ENCODE measurements around the gene MLXIP. TPM values are rescaled to one million over a fixed set of nuclear protein-coding genes. Genes with fewer than 3 reads are reported as not detected.
"Not testable (repeated sequence)": the region's sequence is repeated elsewhere in the genome, so short reads cannot be mapped to it uniquely, and the experiment has no call there.

Gene MLXIP, protein sequence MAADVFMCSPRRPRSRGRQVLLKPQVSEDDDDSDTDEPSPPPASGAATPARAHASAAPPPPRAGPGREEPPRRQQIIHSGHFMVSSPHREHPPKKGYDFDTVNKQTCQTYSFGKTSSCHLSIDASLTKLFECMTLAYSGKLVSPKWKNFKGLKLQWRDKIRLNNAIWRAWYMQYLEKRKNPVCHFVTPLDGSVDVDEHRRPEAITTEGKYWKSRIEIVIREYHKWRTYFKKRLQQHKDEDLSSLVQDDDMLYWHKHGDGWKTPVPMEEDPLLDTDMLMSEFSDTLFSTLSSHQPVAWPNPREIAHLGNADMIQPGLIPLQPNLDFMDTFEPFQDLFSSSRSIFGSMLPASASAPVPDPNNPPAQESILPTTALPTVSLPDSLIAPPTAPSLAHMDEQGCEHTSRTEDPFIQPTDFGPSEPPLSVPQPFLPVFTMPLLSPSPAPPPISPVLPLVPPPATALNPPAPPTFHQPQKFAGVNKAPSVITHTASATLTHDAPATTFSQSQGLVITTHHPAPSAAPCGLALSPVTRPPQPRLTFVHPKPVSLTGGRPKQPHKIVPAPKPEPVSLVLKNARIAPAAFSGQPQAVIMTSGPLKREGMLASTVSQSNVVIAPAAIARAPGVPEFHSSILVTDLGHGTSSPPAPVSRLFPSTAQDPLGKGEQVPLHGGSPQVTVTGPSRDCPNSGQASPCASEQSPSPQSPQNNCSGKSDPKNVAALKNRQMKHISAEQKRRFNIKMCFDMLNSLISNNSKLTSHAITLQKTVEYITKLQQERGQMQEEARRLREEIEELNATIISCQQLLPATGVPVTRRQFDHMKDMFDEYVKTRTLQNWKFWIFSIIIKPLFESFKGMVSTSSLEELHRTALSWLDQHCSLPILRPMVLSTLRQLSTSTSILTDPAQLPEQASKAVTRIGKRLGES
- 11.1 and 13.5 TPM in 2 replicates for total RNA-seq (2014; rRNA removed; shearing (Covaris generic))

DNA sequence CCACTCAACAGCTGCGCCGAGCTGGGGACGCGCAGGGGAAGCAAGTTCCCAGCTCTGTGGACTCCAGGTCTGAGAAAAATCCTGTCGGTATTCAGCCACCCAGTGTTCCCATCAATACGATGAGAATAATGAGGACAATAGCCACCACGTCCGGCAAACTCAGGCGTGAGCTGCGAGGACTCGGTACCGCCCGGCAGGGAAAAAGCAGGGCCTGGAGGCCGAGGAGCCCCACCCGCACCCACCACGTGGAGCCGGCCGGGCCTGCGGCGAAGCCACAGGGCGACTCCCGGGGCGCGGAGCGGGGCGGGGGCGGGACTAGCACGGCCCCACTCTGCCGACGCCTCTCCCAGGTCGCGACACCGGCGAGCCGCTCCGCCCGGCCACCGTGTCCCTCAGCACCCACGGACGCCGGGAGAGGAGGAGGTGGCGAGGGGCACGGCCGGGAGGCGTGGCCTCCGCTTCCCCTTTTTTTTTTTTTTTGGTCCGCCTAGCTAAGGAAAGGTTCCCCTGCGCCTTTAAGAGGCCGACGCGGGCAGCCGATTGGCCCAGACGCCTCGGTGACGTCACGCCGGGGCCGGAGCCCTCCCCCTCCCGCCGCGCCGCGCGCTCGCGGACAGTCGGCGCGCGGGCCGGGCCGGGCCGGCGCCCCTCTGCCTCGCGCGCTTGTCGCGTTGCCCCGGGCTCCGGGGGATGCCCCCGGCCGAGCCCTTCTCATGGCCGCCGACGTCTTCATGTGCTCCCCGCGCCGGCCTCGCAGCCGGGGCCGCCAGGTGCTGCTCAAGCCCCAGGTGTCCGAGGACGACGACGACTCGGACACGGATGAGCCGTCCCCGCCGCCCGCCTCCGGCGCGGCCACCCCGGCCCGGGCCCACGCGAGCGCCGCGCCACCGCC lies at the start of gene MLXIP:
TSS of gene MLXIP (plus strand) at position 616 of the 892 bp plus-strand sequence. CDS start at position 714, 98 bp downstream.
- H3K9me3 ChIP-seq (replicated peaks) = no peaks in the 10 kb centered on the region
- H3K4me3 ChIP-seq = peak within 1 kb of the TSS; percentile 74
- peaks cover 6% of the 10 kb centered on the region for H3K36me3 ChIP-seq
- DNase-seq (ENCODE audit: low read depth in 1 of 2, low spot score in 2 of 2) = peak; percentile 92 to 98
- peaks cover 81% of the 10 kb centered on the region for H3K4me1 ChIP-seq (replicated peaks)
- H3K27ac ChIP-seq = peak within 1 kb of the TSS; percentile 59
- H3K27me3 ChIP-seq (replicated peaks) = no peaks in the 10 kb centered on the region

DNA sequence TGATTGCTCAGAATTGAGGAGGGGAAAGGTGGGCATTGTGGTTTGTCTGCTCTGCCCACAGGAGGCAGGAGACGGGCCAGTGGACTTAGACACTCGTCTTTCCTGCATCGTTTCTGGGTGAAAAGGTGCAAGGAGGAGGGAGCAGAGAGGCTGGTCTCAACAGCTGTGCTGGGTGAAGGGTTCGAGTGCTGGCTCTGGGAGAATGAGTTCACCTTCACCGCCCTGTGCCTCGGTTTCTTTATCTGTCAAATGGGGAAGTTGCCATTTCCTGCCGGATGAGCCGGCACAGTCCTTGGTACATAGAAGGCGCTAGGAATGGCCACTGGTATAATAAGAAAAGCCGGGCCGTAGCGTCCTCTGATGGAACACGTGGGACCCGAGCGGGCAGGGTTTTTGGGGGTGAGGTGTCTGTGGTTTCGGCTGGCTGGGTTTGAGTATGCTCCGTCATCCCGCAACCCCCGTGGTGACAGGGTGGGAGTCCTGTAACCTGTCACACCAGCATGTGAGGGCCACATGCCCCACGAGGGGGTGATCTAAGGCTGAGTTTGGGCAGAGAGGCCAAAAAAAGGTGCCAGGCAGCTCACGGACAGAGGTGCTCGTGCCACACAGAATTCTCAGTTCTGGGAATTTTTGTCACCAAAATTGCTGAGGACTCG lies 49.5 kb upstream of the MLXIP start:
- no peak overlapping the region for H3K4me3 ChIP-seq
- H3K27me3 ChIP-seq (replicated peaks) = no peaks in the 10 kb centered on the region
- no peak overlapping the region for H3K27ac ChIP-seq
- no peaks in the 10 kb centered on the region; the same call in 1 of the 2 replicates for H3K4me1 ChIP-seq (replicated peaks)
- H3K9me3 ChIP-seq (replicated peaks) = no peaks in the 10 kb centered on the region
- DNase-seq (ENCODE audit: low read depth in 1 of 2, low spot score in 2 of 2) = no peak
- no peaks in the 10 kb centered on the region for H3K36me3 ChIP-seq

DNA sequence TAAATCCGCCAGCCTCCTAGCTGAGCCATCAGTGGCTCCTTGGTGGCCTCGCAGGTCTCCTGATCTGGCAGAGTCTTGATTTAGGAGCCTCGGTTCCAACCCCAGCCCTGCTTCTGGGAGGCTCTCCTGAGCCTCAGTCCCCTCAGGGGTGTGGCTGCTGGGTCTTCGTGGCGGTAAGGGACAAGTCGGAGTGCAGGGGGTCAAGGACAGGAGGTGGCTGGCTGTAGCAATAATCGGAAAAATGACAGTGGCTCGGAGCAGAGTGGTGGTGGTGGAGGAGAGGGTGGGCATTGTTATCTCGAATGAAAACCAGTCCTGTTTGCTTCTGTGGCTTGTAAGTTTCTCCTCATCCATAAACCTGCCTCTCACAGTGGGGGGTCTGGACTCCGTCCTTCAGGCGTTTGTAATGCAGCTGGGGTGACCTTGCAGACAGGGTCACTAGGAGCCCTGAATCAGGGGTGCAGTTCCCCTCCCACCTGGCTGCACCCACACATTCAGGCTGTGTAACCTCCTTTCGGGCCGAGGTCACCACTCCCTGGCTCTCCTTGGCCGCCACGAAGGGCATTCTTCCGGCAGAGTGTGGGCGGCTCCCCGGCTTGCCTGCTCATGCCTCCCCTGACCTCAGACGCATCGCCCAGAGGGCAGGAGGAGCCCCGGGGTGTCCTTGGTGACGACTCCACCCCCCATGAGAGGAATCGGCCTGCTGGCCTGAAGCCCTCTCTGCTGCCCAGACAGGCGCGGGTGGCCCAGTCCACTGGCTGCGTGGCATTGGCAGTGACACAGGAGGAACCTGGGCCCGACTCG lies 48.7 kb upstream of the MLXIP start:
- H3K9me3 ChIP-seq (replicated peaks) = no peaks in the 10 kb centered on the region
- H3K36me3 ChIP-seq = no peaks in the 10 kb centered on the region
- no peaks in the 10 kb centered on the region for H3K27me3 ChIP-seq (replicated peaks)
- H3K4me1 ChIP-seq (replicated peaks) = no peaks in the 10 kb centered on the region
- no peak overlapping the region for H3K27ac ChIP-seq
- H3K4me3 ChIP-seq = no peak overlapping the region
- no peak for DNase-seq (ENCODE audit: low read depth in 1 of 2, low spot score in 2 of 2)

DNA sequence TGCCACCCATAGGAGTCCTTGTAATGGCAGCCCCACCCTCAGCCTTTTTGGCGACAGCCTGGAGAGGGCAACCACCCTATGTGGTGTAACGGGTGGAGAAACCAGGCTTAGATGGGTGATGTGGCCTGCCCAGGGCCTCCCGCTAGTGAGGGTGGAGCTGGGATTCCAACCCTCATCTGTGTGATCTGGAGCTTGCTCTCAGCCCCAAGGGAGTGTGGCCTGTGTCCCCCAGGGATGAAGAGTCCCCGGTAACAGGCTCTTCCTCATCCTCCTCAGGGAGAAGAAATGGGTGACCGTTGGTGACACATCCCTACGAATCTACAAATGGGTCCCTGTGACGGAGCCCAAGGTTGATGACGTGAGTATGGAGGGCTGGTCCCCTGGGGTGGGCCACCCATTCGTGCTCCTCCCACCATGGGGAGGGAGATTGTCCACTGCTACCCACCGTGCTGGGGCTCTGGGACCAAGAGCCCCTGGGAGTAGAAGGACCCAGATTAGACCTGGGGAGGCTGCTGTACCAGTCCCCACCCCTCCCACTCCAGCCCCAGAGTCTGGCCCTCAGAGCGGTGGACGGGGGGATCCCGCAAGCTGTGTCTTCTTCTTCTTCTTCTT lies 48.0 kb upstream of the MLXIP start:
- no peak for DNase-seq (ENCODE audit: low read depth in 1 of 2, low spot score in 2 of 2)
- Histone ChIP-seq H3K9me3 (replicated peaks) (no peaks in the 10 kb centered on the region), H3K27ac (no peak overlapping the region), H3K4me3 (no peak overlapping the region), H3K27me3 (replicated peaks) (no peaks in the 10 kb centered on the region), H3K4me1 (replicated peaks) (no peaks in the 10 kb centered on the region), H3K36me3 (no peaks in the 10 kb centered on the region)

DNA sequence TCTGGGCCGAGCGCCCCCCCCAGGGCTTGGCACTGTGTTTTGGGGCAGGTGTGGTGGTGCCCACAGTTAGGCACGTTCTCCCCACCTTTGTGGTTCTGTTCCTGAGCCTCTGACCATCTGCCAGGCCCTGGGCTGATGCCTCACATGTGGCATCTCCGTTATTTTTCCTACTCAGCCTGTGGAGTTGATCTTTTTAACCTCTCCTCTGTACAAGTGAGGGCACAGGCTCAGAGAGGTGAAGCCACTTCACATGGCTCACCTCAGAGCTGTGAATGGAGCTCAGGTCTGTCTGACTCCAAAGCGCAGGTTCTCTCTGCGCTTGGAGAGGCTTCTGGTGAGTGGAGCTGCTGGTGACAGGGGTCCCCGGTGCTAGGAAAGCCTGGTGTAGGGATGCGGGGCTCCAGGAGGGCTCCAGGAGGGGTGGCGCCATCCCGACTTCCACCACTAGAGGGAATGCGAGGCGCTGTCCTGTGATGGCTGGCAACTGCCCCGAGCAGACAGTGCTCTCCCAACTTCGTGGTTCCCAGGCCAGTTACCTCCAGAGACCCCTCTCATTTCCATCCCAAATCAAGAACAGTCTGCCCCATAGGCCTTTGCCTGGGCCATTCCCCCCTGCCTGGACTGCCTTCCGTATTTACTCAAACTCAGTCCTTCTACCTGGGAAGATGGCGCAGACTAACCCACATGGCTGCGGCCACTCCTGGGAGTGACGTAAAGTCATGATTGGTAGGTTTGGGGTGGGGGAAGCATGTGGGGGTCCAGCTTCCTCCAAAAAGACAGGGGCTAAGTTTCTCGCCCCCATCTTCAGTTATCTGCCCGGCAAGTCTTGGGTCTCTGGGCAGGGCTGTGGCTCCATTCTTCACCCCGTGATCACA lies 47.0 kb upstream of the MLXIP start:
- H3K4me1 ChIP-seq (replicated peaks) = no peaks in the 10 kb centered on the region
- H3K36me3 ChIP-seq = no peaks in the 10 kb centered on the region
- peak; percentile 31 to 60 for DNase-seq (ENCODE audit: low read depth in 1 of 2, low spot score in 2 of 2)
- H3K27me3 ChIP-seq (replicated peaks) = no peaks in the 10 kb centered on the region
- H3K9me3 ChIP-seq (replicated peaks) = no peaks in the 10 kb centered on the region
- H3K27ac ChIP-seq = no peak overlapping the region
- no peak overlapping the region for H3K4me3 ChIP-seq

DNA sequence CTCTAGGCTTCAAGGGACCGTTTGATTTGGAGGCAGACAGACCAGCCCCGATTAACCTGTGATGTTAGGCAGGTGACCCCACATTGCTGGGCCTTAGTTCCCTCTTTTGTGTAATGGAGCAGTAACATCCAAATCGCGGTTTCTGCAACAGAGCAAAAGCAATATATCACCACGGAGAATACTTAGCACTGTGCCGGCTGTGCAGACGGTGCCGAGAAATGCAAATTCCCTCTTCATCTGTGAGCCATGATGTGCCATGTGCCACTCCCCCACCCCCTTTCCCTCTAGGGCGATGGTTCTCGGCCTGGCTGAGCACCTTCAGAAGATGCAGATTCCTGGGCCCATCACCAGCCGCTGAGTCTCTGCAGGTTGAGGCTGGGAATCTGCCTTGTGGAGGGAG lies 46.0 kb upstream of the MLXIP start:
- no peak overlapping the region for H3K4me3 ChIP-seq
- no peaks in the 10 kb centered on the region for H3K4me1 ChIP-seq (replicated peaks)
- H3K9me3 ChIP-seq (replicated peaks) = no peaks in the 10 kb centered on the region
- H3K27me3 ChIP-seq (replicated peaks) = no peaks in the 10 kb centered on the region
- DNase-seq (ENCODE audit: low read depth in 1 of 2, low spot score in 2 of 2) = no peak
- H3K27ac ChIP-seq = no peak overlapping the region
- H3K36me3 ChIP-seq = no peaks in the 10 kb centered on the region

DNA sequence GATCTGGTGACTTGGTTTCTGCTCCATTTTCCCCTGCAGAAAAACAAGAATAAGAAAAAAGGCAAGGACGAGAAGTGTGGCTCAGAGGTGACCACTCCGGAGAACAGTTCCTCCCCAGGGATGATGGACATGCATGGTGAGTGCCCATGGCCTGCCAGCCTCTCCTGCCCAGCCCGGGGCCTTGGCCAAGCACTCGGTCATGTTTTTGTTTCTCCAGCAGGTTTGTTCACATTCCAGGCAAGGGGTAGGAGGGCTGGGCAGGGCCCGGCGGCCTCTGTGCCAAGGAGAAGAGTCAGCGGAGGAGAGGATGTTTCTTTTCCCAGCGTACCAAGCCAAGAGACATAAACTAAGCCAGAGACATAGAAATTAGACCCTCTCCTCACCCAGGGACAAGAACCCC lies 43.3 kb upstream of the MLXIP start:
- Histone ChIP-seq H3K27ac (no peak overlapping the region), H3K9me3 (replicated peaks) (no peaks in the 10 kb centered on the region), H3K4me1 (replicated peaks) (no peaks in the 10 kb centered on the region), H3K27me3 (replicated peaks) (no peaks in the 10 kb centered on the region), H3K36me3 (no peaks in the 10 kb centered on the region), H3K4me3 (no peak overlapping the region)
- no peak for DNase-seq (ENCODE audit: low read depth in 1 of 2, low spot score in 2 of 2)

DNA sequence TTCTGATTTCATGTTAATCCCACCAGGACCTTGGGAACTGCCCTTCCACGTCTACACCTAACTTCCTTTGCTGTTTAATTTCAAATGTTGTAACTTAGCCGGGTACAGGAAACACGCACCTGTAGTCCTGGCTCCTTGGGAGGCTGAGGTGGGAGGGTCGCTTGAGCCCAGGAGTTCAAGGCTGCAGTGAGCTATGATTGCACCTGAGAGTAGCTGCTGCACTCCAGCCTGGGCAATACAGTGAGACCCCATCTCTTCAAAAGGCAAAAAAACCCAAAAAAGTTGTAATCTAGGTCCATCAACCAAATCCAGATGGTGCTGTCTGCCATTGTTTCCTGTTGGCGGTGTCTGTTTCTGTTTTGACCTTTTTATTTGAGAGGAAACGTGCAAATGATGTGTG lies 42.4 kb upstream of the MLXIP start:
- no peak for DNase-seq (ENCODE audit: low read depth in 1 of 2, low spot score in 2 of 2)
- no peaks in the 10 kb centered on the region for H3K9me3 ChIP-seq (replicated peaks)
- H3K36me3 ChIP-seq = no peaks in the 10 kb centered on the region
- no peak overlapping the region for H3K27ac ChIP-seq
- H3K4me3 ChIP-seq = no peak overlapping the region
- H3K4me1 ChIP-seq (replicated peaks) = no peaks in the 10 kb centered on the region
- no peaks in the 10 kb centered on the region for H3K27me3 ChIP-seq (replicated peaks)

DNA sequence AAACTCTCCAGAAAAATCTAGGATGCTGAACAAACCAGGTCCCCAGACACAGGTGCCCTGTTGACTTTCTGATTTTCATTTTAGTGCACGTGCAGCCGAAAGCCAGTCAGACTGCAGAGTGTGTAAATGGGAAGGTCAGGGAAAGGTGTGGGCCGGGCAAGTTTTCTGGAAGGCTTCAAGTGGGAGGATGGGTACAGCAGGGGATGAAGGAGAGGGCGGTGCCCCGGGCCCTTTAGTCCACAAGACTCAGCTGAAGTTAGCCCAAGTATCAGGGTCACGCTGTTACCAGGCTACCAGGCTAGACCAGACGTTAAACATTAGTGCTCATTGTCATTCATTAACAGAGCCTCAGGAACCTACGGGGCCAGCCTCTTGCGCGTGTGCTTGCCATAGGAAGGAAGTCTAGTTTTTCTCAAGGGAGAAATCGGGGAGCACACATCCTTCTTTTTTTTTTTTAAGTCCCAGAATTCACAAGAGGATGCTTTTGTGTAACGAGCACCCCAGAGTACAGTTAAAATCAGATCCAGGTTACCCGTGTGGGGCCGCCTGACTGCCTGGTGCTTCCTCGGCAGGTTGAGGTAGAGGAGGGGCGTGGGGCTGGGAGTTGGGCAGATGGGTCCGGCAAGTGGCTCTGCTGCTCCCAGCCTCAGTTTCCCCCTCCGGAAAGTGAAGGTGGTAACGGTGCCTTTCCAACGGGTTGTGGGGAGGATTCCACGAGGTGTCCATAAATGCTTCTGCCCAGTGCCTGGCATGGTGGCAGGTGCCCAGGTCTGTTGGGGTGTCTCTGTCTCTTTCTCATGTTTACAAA lies 37.8 kb upstream of the MLXIP start:
- Histone ChIP-seq H3K27ac (no peak overlapping the region), H3K9me3 (replicated peaks) (no peaks in the 10 kb centered on the region), H3K4me1 (replicated peaks) (no peaks in the 10 kb centered on the region), H3K27me3 (replicated peaks) (no peaks in the 10 kb centered on the region), H3K4me3 (no peak overlapping the region), H3K36me3 (no peaks in the 10 kb centered on the region)
- no peak for DNase-seq (ENCODE audit: low read depth in 1 of 2, low spot score in 2 of 2)

DNA sequence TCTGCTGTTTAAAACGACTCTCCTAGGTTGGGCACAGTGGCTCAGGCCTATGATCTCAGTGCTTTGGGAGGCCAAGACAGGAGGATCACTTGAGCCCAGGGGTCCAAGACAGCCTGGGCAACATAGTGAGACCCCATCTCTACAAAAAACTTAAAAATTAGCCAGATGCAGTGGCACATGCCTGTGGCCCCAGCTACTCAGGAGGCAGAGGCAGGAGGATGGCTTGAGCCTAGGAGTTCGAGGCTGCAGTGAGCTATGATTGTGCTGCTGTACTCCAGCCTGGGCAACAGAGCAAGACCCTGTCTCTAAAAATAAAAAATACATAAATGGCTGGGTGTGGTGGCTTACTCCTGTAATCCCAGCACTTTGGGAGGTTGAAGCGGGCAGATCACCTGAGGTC lies 37.1 kb upstream of the MLXIP start:
- not testable (repeated sequence) for H3K36me3 ChIP-seq; DNase-seq (ENCODE audit: low read depth in 1 of 2, low spot score in 2 of 2); H3K27me3 ChIP-seq (replicated peaks); H3K4me3 ChIP-seq; H3K27ac ChIP-seq; H3K4me1 ChIP-seq (replicated peaks); H3K9me3 ChIP-seq (replicated peaks)

DNA sequence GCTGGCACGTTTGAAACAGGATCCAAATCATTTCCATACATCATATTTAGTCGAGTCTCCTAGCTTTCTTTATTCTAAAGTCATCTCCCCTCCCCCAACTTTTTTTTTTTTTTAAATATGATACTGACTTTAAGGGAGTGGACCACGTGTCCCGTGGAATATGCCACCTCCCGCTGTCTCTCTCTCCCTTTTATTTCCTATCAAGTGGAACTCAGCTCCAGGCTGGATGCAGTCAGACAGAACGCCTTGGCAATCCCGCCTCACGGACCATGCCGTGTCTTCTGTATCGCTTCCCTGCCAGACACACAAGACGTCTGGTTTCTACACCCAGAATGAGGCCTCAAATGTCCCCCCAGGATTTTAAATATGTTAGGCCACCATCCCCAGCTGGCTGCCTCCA lies 35.6 kb upstream of the MLXIP start:
- H3K27me3 ChIP-seq (replicated peaks) = no peaks in the 10 kb centered on the region
- H3K36me3 ChIP-seq = no peaks in the 10 kb centered on the region
- H3K4me3 ChIP-seq = no peak overlapping the region
- H3K27ac ChIP-seq = no peak overlapping the region
- no peak for DNase-seq (ENCODE audit: low read depth in 1 of 2, low spot score in 2 of 2)
- H3K9me3 ChIP-seq (replicated peaks) = no peaks in the 10 kb centered on the region
- no peaks in the 10 kb centered on the region for H3K4me1 ChIP-seq (replicated peaks)

Measured in SJSA1 (cell line).